ENCODE data around the gene TENM4.
"Not testable (repeated sequence)": the region's sequence is repeated elsewhere in the genome, so short reads cannot be mapped to it uniquely, and the experiment has no call there.

The TENM4 gene

GRCh38 chr11:78649361-78650215 is 791.2 kb downstream of the TENM4 start:
- DNase-seq, result peak in 2 of 56 donors; percentile 12 to 15

- DNase-seq, result no peak
Observed at GRCh38 chr11:78647986-78648875, 792.6 kb downstream of the TENM4 start.

- DNase-seq, result no peak
Observed at GRCh38 chr11:78647266-78647915, 793.4 kb downstream of the TENM4 start.

GRCh38 chr11:78646564-78647185 is 794.2 kb downstream of the TENM4 start:
- DNase-seq, result peak in 7 of 56 donors; percentile 3 to 48 (median 18)

GRCh38 chr11:78645226-78646202 is 795.3 kb downstream of the TENM4 start:
- peak in 45 of 56 donors; percentile 9 to 83 (median 44) for DNase-seq

GRCh38 chr11:78643676-78644056 is 797.2 kb downstream of the TENM4 start:
- DNase-seq, result no peak

GRCh38 chr11:78642979-78643675 is 797.7 kb downstream of the TENM4 start:
- DNase-seq, result no peak

- no peak for DNase-seq
Observed at GRCh38 chr11:78641541-78641940, 799.3 kb downstream of the TENM4 start.

GRCh38 chr11:78638704-78639380 is 802.0 kb downstream of the TENM4 start:
- DNase-seq, result no peak

- DNase-seq, result not testable (repeated sequence)
Observed at GRCh38 chr11:78637527-78637926, 803.3 kb downstream of the TENM4 start.

- DNase-seq, result no peak
Observed at GRCh38 chr11:78635814-78636506, 804.9 kb downstream of the TENM4 start.

- DNase-seq, result no peak
Observed at GRCh38 chr11:78633516-78634310, 807.1 kb downstream of the TENM4 start.

- DNase-seq, result no peak
Observed at GRCh38 chr11:78630561-78631303, 810.1 kb downstream of the TENM4 start.

- no peak for DNase-seq
Observed at GRCh38 chr11:78630155-78630554, 810.7 kb downstream of the TENM4 start.

- DNase-seq, result no peak
Observed at GRCh38 chr11:78622666-78623065, 818.2 kb downstream of the TENM4 start.

- DNase-seq, result no peak
Observed at GRCh38 chr11:78620159-78620558, 820.7 kb downstream of the TENM4 start.

All from amygdala (tissue), 56 donors.